HepG2 (cell line): Measurements from ENCODE around the gene MYO18B. TPM values are rescaled to one million over a fixed set of nuclear protein-coding genes. Genes with fewer than 3 reads are reported as not detected.

Source experiments
- ATAC-seq: fragments of 200-7000 bp; cut with Tn5 transposase; 3 replicates; pipeline ENCODE4 v1.9.1; 2020; ENCODE audit warnings: mild to moderate bottlenecking, moderate library complexity
- BruUV-seq: library from RNA; stranded (reverse); fragments of 400-500 nt; replicated peaks from 2 replicates; lab custom pipeline; 2021; lab: Mats Ljungman, UMichigan
- CTCF ChIA-PET: fragments of 300-600 bp; formaldehyde crosslinking; extraction: SDS; loops from one replicate; lab custom pipeline; 2021; ENCODE audit warnings: low total read pairs, inconsistent platforms, low intra/inter-chr PET ratio; lab: Yijun Ruan, JAX
- POLR2A ChIA-PET: fragments of 350-600 bp; sonication (Branson Sonifier 250); formaldehyde crosslinking; loops from one replicate; lab custom pipeline; 2020; ENCODE audit warnings: antibody characterized with exemption, inconsistent platforms; lab: Yijun Ruan, JAX
- DNase-seq: peaks from one replicate; pipeline ENCODE4 v3.0.0-alpha.2; 2015; ENCODE audit warnings: low spot score
- FAIRE-seq: peaks from 3 replicates; lab custom pipeline; 2011; peaks lifted over from hg19 to GRCh38; lab: Jason Lieb, UNC
- H2AFZ ChIP-seq: one replicate; pipeline ENCODE4 v1.6.1; 2011; ENCODE audit warnings: low read length, inconsistent platforms
- H3K27ac ChIP-seq: fragments of 300-600 bp; 3 replicates; pipeline ENCODE4 v1.8.0; 2011; ENCODE audit warnings: mixed run types, mild to moderate bottlenecking, mixed read lengths, low read length, inconsistent platforms; ENCODE audit not compliant: insufficient read depth; ENCODE audit errors: extremely low read length
- H3K27me3 ChIP-seq, 2 experiments: fragments of 200-600 bp in 1 of 2; 2 replicates in 1 of 2; 3 replicates in 1 of 2; pipeline versions ENCODE4 v1.6.0 to v1.8.0; 2011; ENCODE audit warnings: low read length in 2 of 2, mild to moderate bottlenecking in 2 of 2, moderate library complexity in 2 of 2, inconsistent platforms in 1 of 2; ENCODE audit not compliant: insufficient read depth in 2 of 2, control insufficient read depth in 1 of 2
- H3K36me3 ChIP-seq, 2 experiments: fragments of 200-600 bp in 1 of 2; replicated peaks in 1 of 2; 2 replicates in 1 of 2; 3 replicates in 1 of 2; pipeline versions ENCODE4 v1.5.1 to v1.8.0; 2011; ENCODE audit warnings: low read length in 2 of 2, inconsistent platforms in 1 of 2; ENCODE audit not compliant: insufficient read depth in 2 of 2, control insufficient read depth in 1 of 2
- H3K4me1 ChIP-seq: 2 replicates; pipeline ENCODE4 v1.5.1; 2012; ENCODE audit warnings: low read length, inconsistent platforms; ENCODE audit not compliant: insufficient read depth
- H3K4me2 ChIP-seq: 2 replicates; pipeline ENCODE4 v1.6.0; 2011; ENCODE audit warnings: low read depth, low read length, inconsistent platforms
- H3K4me3 ChIP-seq, 3 experiments: fragments of 200-600 bp in 1 of 3; sonication (generic), shearing (Covaris generic) in 1 of 3; replicated peaks in 1 of 3; 2 replicates each; pipeline ENCODE4 v1.5.1; 2011 to 2016; ENCODE audit warnings: low read length in 3 of 3, inconsistent platforms in 2 of 3, low read depth in 2 of 3, mild to moderate bottlenecking in 2 of 3, control low read depth in 1 of 3, mixed read lengths in 1 of 3; ENCODE audit not compliant: insufficient read depth in 1 of 3
- H3K79me2 ChIP-seq: one replicate; pipeline ENCODE4 v1.6.1; 2011; ENCODE audit warnings: low read length, inconsistent platforms; ENCODE audit not compliant: insufficient read depth
- H3K9ac ChIP-seq: 2 replicates; pipeline ENCODE4 v1.6.0; 2011; ENCODE audit warnings: mild to moderate bottlenecking, low read depth, low read length, inconsistent platforms; ENCODE audit not compliant: insufficient read depth
- H3K9me3 ChIP-seq: 2 replicates; pipeline ENCODE4 v1.5.1; 2012; ENCODE audit warnings: mild to moderate bottlenecking, low read length
- H4K20me1 ChIP-seq: 2 replicates; pipeline ENCODE4 v1.6.0; 2011; ENCODE audit warnings: inconsistent platforms, mild to moderate bottlenecking, low read length, moderate library complexity; ENCODE audit not compliant: insufficient read depth
- AKNA ChIP-seq: sonication (generic); formaldehyde crosslinking; IDR thresholded peaks from 2 replicates; pipeline ENCODE4 v1.4.0; 2020; ENCODE audit warnings: missing genetic modification reagents, borderline replicate concordance
- BRCA1 ChIP-seq: sonication (generic); formaldehyde crosslinking; IDR thresholded peaks from 2 replicates; pipeline ENCODE4 v1.4.0; 2020; ENCODE audit warnings: missing genetic modification reagents
- HMG20A ChIP-seq: IDR thresholded peaks from 2 replicates; pipeline ENCODE4 v1.6.1; 2016; ENCODE audit warnings: borderline replicate concordance
- KDM1A ChIP-seq: IDR thresholded peaks from 2 replicates; pipeline ENCODE4 v1.6.1; 2016; ENCODE audit warnings: missing compliant biosample characterization
- KLF11 ChIP-seq: IDR thresholded peaks from 2 replicates; pipeline ENCODE4 v1.6.1; 2016; ENCODE audit warnings: missing compliant biosample characterization
- MXD1 ChIP-seq: sonication (generic); formaldehyde crosslinking; IDR thresholded peaks from 2 replicates; pipeline ENCODE4 v1.4.0; 2020; ENCODE audit warnings: mild to moderate bottlenecking, missing genetic modification reagents
- PHF20 ChIP-seq: sonication (generic); formaldehyde crosslinking; IDR thresholded peaks from 2 replicates; pipeline ENCODE4 v1.5.0; 2020; ENCODE audit warnings: mild to moderate bottlenecking, missing genetic modification reagents
- TEAD2 ChIP-seq: sonication (generic); formaldehyde crosslinking; IDR thresholded peaks from 2 replicates; pipeline ENCODE4 v1.9.0; 2021; ENCODE audit warnings: missing genetic modification reagents
- ZC3H13 ChIP-seq: sonication (generic); formaldehyde crosslinking; IDR thresholded peaks from 2 replicates; pipeline ENCODE4 v1.8.1; 2023; ENCODE audit warnings: mild to moderate bottlenecking, missing genetic modification reagents, moderate library complexity
- ZNF24 ChIP-seq: fragments of 450-650 bp; IDR thresholded peaks from 2 replicates; pipeline ENCODE4 v1.6.1; 2017; ENCODE audit warnings: antibody characterized with exemption, mild to moderate bottlenecking
- ZNF569 ChIP-seq: sonication (generic); formaldehyde crosslinking; IDR thresholded peaks from 2 replicates; pipeline ENCODE4 v1.5.0; 2020; ENCODE audit warnings: mild to moderate bottlenecking, missing genetic modification reagents, moderate library complexity, borderline replicate concordance
- ZNF709 ChIP-seq: sonication (generic); formaldehyde crosslinking; IDR thresholded peaks from 2 replicates; pipeline ENCODE4 v1.5.0; 2020; ENCODE audit warnings: mild to moderate bottlenecking, missing genetic modification reagents
- ZNF776 ChIP-seq: sonication (generic); formaldehyde crosslinking; IDR thresholded peaks from 2 replicates; pipeline ENCODE4 v1.4.0; 2020; ENCODE audit warnings: mild to moderate bottlenecking, missing genetic modification reagents
- ZNF781 ChIP-seq: sonication (generic); formaldehyde crosslinking; IDR thresholded peaks from 2 replicates; pipeline ENCODE4 v1.5.1; 2020; ENCODE audit warnings: borderline replicate concordance, mild to moderate bottlenecking, missing genetic modification reagents; ENCODE audit errors: not compliant biosample characterization
- WGBS: methylation state at CpG from one replicate; pipeline ENCODE4 v1.1.6; 2017; ENCODE audit warnings: low lambda C conversion rate; 5-methylcytosine and 5-hydroxymethylcytosine counted together
- in situ Hi-C: cut with HindIII; loops from 2 replicates; pipeline ENCODE4 v1.10.0; 2017; ENCODE audit warnings: low pct_unique_long_range_greater_than_20kb; ENCODE audit not compliant: extremely low pct_ligation_motif_present
- intact Hi-C: fragments of 100-400 bp; cut with micrococcal nuclease; formaldehyde crosslinking; loops from one replicate; pipeline ENCODE4 v1.10.0; 2022; ENCODE audit not compliant: unreplicated experiment
- polyA plus RNA-seq, 8 experiments: library from polyadenylated mRNA; depleted of rRNA in 3 of 8; stranded (reverse) in 7 of 8; unstranded in 1 of 8; fragments of >200 nt; fragmentation: Illumina TruSeq in 4 of 8; extraction: Trizol in 4 of 8; gene quantifications; 2 replicates each; pipeline versions ENCODE4 v1.2.1 to v1.2.3, GENCODE V29; 2011 to 2016; ENCODE audit warnings: low read depth in 4 of 8, missing spikeins in 1 of 8, mixed read lengths in 1 of 8; ENCODE audit not compliant: insufficient read depth in 1 of 8
- total RNA-seq, 5 experiments: library from RNA; depleted of rRNA; stranded (reverse); fragments of >200 nt; fragmentation: Illumina TruSeq; extraction: Trizol; gene quantifications; 2 replicates each; pipeline ENCODE4 v1.2.3, GENCODE V29; 2016; ENCODE audit warnings: low read depth in 1 of 5

MYO18B gene
- total and polyA plus RNA-seq, 2 of the 13 experiments (the other 11 are each of a cell fraction or from before 2014, with no cell fraction given) = 0.01 TPM; not detected in 1

- TF ChIP-seq TEAD2 (no peak), ZNF569 (CRISPR knock-in tag) (no peak), ZNF709 (CRISPR knock-in tag) (no peak), BRCA1 (CRISPR knock-in tag) (no peak), HMG20A (CRISPR knock-in tag) (no peak), ZC3H13 (CRISPR knock-in tag) (no peak), KLF11 (CRISPR knock-in tag) (no peak), ZNF781 (CRISPR knock-in tag) (no peak), MXD1 (CRISPR knock-in tag) (no peak), PHF20 (no peak), KDM1A (no peak), ZNF24 (no peak), AKNA (CRISPR knock-in tag) (no peak), ZNF776 (CRISPR knock-in tag) (no peak)
- Histone ChIP-seq H3K27ac (no peak overlapping the region), H3K9ac (no peak overlapping the region), H3K27me3 (peaks cover 0 to 4% of the 10 kb centered on the region in 2 experiments; a peak in 2 of 5 replicates), H4K20me1 (no peaks in the 10 kb centered on the region), H3K79me2 (no peaks in the 10 kb centered on the region), H3K4me3 (no peak overlapping the region), H2AFZ (no peak overlapping the region), H3K4me1 (no peaks in the 10 kb centered on the region), H3K36me3 (no peaks in the 10 kb centered on the region), H3K9me3 (no peaks in the 10 kb centered on the region), H3K4me2 (no peak overlapping the region)
- 27% methylated on average over 5 of the region's 10 CpGs for WGBS
- FAIRE-seq (no peak), ATAC-seq (no peak), DNase-seq (no peak)
- in situ Hi-C loops (no loop called here), intact Hi-C loops (no loop called here)
- ChIA-PET CTCF (no interaction called here), POLR2A (no interaction called here)
- BruUV-seq = no TSS peak
Measured at GRCh38 chr22:25848954-25849353, 107.0 kb downstream of the MYO18B start.
